Ishikawa (cell line): Measurements from ENCODE around the gene FRMD5.

ENCODE experiments used
- CEBPB ChIP-seq: IDR thresholded peaks from 2 replicates; pipeline ENCODE4 v1.6.1; 2012
- CREB1 ChIP-seq: IDR thresholded peaks from 2 replicates; pipeline ENCODE4 v1.6.1; 2012; ENCODE audit warnings: low read depth
- EGR1 ChIP-seq: IDR thresholded peaks from 2 replicates; pipeline ENCODE4 v1.6.1; 2012
- EP300 ChIP-seq: IDR thresholded peaks from 2 replicates; pipeline ENCODE4 v1.6.1; 2012; ENCODE audit warnings: borderline replicate concordance
- NFIC ChIP-seq: IDR thresholded peaks from 2 replicates; pipeline ENCODE4 v1.6.1; 2012
- RAD21 ChIP-seq: IDR thresholded peaks from 2 replicates; pipeline ENCODE4 v1.6.1; 2012; ENCODE audit warnings: low read depth
- TAF1 ChIP-seq: IDR thresholded peaks from 2 replicates; pipeline ENCODE4 v1.6.1; 2012; ENCODE audit warnings: low read depth, mild to moderate bottlenecking
- TEAD4 ChIP-seq: IDR thresholded peaks from 2 replicates; pipeline ENCODE4 v1.6.1; 2012
- YY1 ChIP-seq: IDR thresholded peaks from 2 replicates; pipeline ENCODE4 v1.6.1; 2012; ENCODE audit warnings: low read depth
- ZBTB7A ChIP-seq: IDR thresholded peaks from 2 replicates; pipeline ENCODE4 v1.6.1; 2012; ENCODE audit warnings: low read depth
- TF ChIP-seq, protein P1 (sequence below): IDR thresholded peaks from 2 replicates; pipeline ENCODE4 v1.6.1; 2012; ENCODE audit warnings: low read depth, mild to moderate bottlenecking
- TF ChIP-seq, protein P2 (sequence below): IDR thresholded peaks from 2 replicates; pipeline ENCODE4 v1.6.1; 2012
- TF ChIP-seq, protein P3 (sequence below): IDR thresholded peaks from 2 replicates; pipeline ENCODE4 v1.6.1; 2012

DNA sequence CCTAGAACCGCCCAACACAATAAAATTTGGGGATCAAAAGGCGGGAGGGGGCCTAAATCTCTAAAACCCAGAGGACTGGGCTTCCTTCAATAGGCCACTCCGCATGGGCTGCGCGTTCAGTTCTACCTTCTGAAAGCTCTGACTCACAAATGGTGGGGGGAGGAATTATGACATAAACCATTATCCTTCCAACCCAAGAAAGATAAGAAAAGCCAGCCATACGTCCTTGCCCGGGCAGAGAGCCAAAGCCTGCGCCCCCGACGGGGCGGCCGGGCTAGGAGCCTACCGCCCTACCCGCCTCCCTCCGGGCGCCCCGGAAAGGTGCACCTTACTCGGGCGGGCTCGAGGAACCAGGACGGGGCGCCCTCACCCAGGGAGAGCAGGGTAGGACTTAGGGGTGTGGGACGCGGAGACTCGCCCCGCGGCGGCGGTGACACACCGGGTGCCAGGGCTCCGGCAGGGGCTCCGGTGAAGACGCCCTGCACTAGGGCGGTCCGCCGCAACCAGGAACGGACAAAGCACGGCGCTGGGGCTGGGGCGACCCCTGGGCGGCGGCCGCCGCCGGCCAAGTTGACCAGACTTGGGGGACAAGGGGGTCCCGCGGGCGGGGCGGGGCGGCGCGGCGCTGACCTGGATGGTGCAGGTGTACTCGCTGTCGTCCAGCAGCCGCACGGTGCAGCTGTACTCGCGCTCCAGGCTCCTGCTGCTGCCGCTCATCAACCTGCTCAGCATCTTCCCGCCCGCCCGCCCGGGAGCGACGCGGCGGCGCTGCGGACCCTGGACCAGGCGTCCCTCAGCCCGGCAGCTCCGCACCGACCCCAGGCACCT is 534 bp downstream of the FRMD5 start:
- no peak for TF ChIP-seq EP300
- TF ChIP-seq, protein P1, sequence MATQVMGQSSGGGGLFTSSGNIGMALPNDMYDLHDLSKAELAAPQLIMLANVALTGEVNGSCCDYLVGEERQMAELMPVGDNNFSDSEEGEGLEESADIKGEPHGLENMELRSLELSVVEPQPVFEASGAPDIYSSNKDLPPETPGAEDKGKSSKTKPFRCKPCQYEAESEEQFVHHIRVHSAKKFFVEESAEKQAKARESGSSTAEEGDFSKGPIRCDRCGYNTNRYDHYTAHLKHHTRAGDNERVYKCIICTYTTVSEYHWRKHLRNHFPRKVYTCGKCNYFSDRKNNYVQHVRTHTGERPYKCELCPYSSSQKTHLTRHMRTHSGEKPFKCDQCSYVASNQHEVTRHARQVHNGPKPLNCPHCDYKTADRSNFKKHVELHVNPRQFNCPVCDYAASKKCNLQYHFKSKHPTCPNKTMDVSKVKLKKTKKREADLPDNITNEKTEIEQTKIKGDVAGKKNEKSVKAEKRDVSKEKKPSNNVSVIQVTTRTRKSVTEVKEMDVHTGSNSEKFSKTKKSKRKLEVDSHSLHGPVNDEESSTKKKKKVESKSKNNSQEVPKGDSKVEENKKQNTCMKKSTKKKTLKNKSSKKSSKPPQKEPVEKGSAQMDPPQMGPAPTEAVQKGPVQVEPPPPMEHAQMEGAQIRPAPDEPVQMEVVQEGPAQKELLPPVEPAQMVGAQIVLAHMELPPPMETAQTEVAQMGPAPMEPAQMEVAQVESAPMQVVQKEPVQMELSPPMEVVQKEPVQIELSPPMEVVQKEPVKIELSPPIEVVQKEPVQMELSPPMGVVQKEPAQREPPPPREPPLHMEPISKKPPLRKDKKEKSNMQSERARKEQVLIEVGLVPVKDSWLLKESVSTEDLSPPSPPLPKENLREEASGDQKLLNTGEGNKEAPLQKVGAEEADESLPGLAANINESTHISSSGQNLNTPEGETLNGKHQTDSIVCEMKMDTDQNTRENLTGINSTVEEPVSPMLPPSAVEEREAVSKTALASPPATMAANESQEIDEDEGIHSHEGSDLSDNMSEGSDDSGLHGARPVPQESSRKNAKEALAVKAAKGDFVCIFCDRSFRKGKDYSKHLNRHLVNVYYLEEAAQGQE: no peak
- TF ChIP-seq TEAD4: no peak
- peak; percentile 66 for TF ChIP-seq NFIC
- TF ChIP-seq, protein P2, sequence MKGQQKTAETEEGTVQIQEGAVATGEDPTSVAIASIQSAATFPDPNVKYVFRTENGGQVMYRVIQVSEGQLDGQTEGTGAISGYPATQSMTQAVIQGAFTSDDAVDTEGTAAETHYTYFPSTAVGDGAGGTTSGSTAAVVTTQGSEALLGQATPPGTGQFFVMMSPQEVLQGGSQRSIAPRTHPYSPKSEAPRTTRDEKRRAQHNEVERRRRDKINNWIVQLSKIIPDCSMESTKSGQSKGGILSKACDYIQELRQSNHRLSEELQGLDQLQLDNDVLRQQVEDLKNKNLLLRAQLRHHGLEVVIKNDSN: no peak
- no peak for TF ChIP-seq EGR1
- TF ChIP-seq, protein P3, sequence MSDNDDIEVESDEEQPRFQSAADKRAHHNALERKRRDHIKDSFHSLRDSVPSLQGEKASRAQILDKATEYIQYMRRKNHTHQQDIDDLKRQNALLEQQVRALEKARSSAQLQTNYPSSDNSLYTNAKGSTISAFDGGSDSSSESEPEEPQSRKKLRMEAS: 0 out of 2 replicates have a peak, but pooled peaks have one; percentile 1
- TF ChIP-seq YY1: no peak
- TF ChIP-seq CREB1: no peak
- TF ChIP-seq RAD21: no peak
- TF ChIP-seq ZBTB7A: peak; percentile 59
- TF ChIP-seq TAF1: no peak
- TF ChIP-seq CEBPB: no peak
